Endothelial cell of umbilical vein (primary cell): ENCODE measurements around the gene PERCC1. TPM values are rescaled to one million over a fixed set of nuclear protein-coding genes. Genes with fewer than 3 reads are reported as not detected.

ENCODE experiments used
- BruUV-seq: library from RNA; stranded (reverse); fragments of 400-500 nt; replicated peaks from 2 replicates; lab custom pipeline; 2021; lab: Mats Ljungman, UMichigan
- CTCF ChIA-PET: fragments of 300-600, 350-600 bp; sonication (Branson Sonifier 250); formaldehyde crosslinking; loops from one replicate; lab custom pipeline; 2021; ENCODE audit warnings: antibody characterized with exemption, inconsistent platforms; lab: Charles Lee
- POLR2A ChIA-PET: fragments of 300-600, 350-600 bp; sonication (Branson Sonifier 250); formaldehyde crosslinking; loops from one replicate; lab custom pipeline; 2021; ENCODE audit warnings: antibody characterized with exemption, inconsistent platforms; lab: Charles Lee
- DNase-seq: peaks from one replicate; pipeline ENCODE4 v3.0.0-alpha.2; 2011; ENCODE audit warnings: low read depth, low spot score
- FAIRE-seq: peaks from 2 replicates; lab custom pipeline; 2011; peaks lifted over from hg19 to GRCh38; lab: Jason Lieb, UNC
- H2AFZ ChIP-seq: 2 replicates; pipeline ENCODE4 v1.6.0; 2012; ENCODE audit warnings: low read depth, low read length, control low read depth, inconsistent platforms
- H3K27ac ChIP-seq: 2 replicates; pipeline ENCODE4 v1.5.1; 2011; ENCODE audit warnings: low read depth, mild to moderate bottlenecking, control low read depth, low read length, moderate library complexity; ENCODE audit not compliant: insufficient read depth
- H3K27me3 ChIP-seq, 2 experiments: 2 replicates each; pipeline versions ENCODE4 v1.6.0 to v1.6.1; 2011; ENCODE audit warnings: low read length in 2 of 2, mixed read lengths in 1 of 2; ENCODE audit not compliant: control insufficient read depth in 2 of 2, insufficient read depth in 2 of 2
- H3K36me3 ChIP-seq, 2 experiments: 2 replicates in 1 of 2; 3 replicates in 1 of 2; pipeline ENCODE4 v1.5.1; 2011; ENCODE audit warnings: low read length in 2 of 2, mild to moderate bottlenecking in 1 of 2, moderate library complexity in 1 of 2; ENCODE audit not compliant: control insufficient read depth in 2 of 2, insufficient read depth in 2 of 2; ENCODE audit errors: extremely low read depth in 1 of 2
- H3K4me1 ChIP-seq: 3 replicates; pipeline ENCODE4 v1.5.1; 2011; ENCODE audit warnings: mild to moderate bottlenecking, low read length; ENCODE audit not compliant: control insufficient read depth, insufficient read depth; ENCODE audit errors: extremely low read depth
- H3K4me2 ChIP-seq: 2 replicates; pipeline ENCODE4 v1.6.1; 2011; ENCODE audit warnings: low read length, control low read depth, mixed read lengths; ENCODE audit not compliant: insufficient read depth
- H3K4me3 ChIP-seq, 3 experiments: fragments of 200-600 bp in 1 of 3; sonication (generic), shearing (Covaris generic) in 1 of 3; replicated peaks in 1 of 3; 2 replicates each; pipeline ENCODE4 v1.5.1; 2011 to 2016; ENCODE audit warnings: control low read depth in 3 of 3, low read length in 3 of 3, mild to moderate bottlenecking in 2 of 3, inconsistent platforms in 1 of 3, low read depth in 1 of 3, moderate library complexity in 1 of 3; ENCODE audit not compliant: insufficient read depth in 1 of 3
- H3K79me2 ChIP-seq: 2 replicates; pipeline ENCODE4 v1.6.0; 2012; ENCODE audit warnings: low read length, inconsistent platforms; ENCODE audit not compliant: control insufficient read depth, insufficient read depth
- H3K9ac ChIP-seq: replicated peaks from 2 replicates; pipeline ENCODE3; 2011; ENCODE audit warnings: low read length, control low read depth; ENCODE audit not compliant: insufficient read depth; ENCODE audit errors: extremely low read depth
- H3K9me1 ChIP-seq: replicated peaks from 3 replicates; pipeline ENCODE4 v1.6.0; 2011; ENCODE audit warnings: mild to moderate bottlenecking, low read length; ENCODE audit not compliant: control insufficient read depth, insufficient read depth; ENCODE audit errors: extremely low read depth
- H3K9me3 ChIP-seq: replicated peaks from 2 replicates; pipeline ENCODE4 v1.5.1; 2012; ENCODE audit warnings: low read length, inconsistent platforms; ENCODE audit not compliant: control insufficient read depth, insufficient read depth
- H4K20me1 ChIP-seq: replicated peaks from 2 replicates; pipeline ENCODE3; 2011; ENCODE audit warnings: mild to moderate bottlenecking, low read length; ENCODE audit not compliant: control insufficient read depth, insufficient read depth; ENCODE audit errors: extremely low read depth
- EZH2 ChIP-seq: IDR thresholded peaks from 2 replicates; pipeline ENCODE4 v1.6.1; 2012; ENCODE audit warnings: borderline replicate concordance, low read depth, mild to moderate bottlenecking, moderate library complexity, low read length, inconsistent platforms; ENCODE audit not compliant: severe bottlenecking
- FOS ChIP-seq: IDR thresholded peaks from 2 replicates; pipeline ENCODE4 v1.6.1; 2011; ENCODE audit warnings: mild to moderate bottlenecking, low read length, moderate library complexity, borderline replicate concordance; ENCODE audit not compliant: insufficient read depth
- GATA2 ChIP-seq: IDR thresholded peaks from 2 replicates; pipeline ENCODE4 v1.7.0; 2011; ENCODE audit warnings: low read depth, mild to moderate bottlenecking, moderate library complexity, mixed read lengths, low read length; ENCODE audit not compliant: insufficient read length, insufficient read depth
- JUN ChIP-seq: IDR thresholded peaks from 2 replicates; pipeline ENCODE4 v1.6.1; 2011; ENCODE audit warnings: borderline replicate concordance, low read depth; ENCODE audit not compliant: insufficient read length, insufficient read depth
- MYC ChIP-seq: IDR thresholded peaks from one replicate; pipeline ENCODE4 v1.6.1; 2011; ENCODE audit warnings: mild to moderate bottlenecking, low read depth, low read length
- POLR2AphosphoS5 ChIP-seq: IDR thresholded peaks from 2 replicates; pipeline ENCODE4 v1.6.1; 2012; ENCODE audit warnings: low read depth, mild to moderate bottlenecking, control low read depth, low read length, moderate library complexity; ENCODE audit not compliant: insufficient read depth
- dilution Hi-C: fragments of 300-500 bp; cut with MboI; formaldehyde crosslinking; loops from one replicate; pipeline ENCODE4 v1.15.0; 2019; ENCODE audit warnings: low sequenced_read_pairs; ENCODE audit not compliant: extremely low pct_ligation_motif_present
- intact Hi-C: fragments of 100-400 bp; cut with micrococcal nuclease; formaldehyde crosslinking; loops from one replicate; pipeline ENCODE4 v1.10.0; 2022
- polyA plus RNA-seq, 4 experiments: library from polyadenylated mRNA; depleted of rRNA in 3 of 4; stranded (reverse) in 3 of 4; unstranded in 1 of 4; fragments of >200 nt; gene quantifications; 2 replicates each; pipeline versions ENCODE4 v1.2.1 to v1.2.3, GENCODE V29; 2011 to 2012; ENCODE audit warnings: missing spikeins in 1 of 4
- total RNA-seq: library from RNA; stranded (reverse); gene quantifications from 2 replicates; pipeline ENCODE4 v1.2.3, GENCODE V29; 2021
- TF ChIP-seq, protein P1 (sequence below), 2 donors: IDR thresholded peaks; 1 replicate in 1 of 2; 2 replicates in 1 of 2; pipeline ENCODE4 v1.5.1; 2011; ENCODE audit warnings: low read length in 2 of 2, mild to moderate bottlenecking in 2 of 2, moderate library complexity in 2 of 2, control low read depth in 1 of 2, inconsistent platforms in 1 of 2, low read depth in 1 of 2; ENCODE audit not compliant: insufficient read depth in 1 of 2; ENCODE audit errors: extremely low read depth in 1 of 2
- TF ChIP-seq, protein P2 (sequence below): IDR thresholded peaks from 2 replicates; pipeline ENCODE4 v1.6.1; 2011; ENCODE audit not compliant: insufficient read depth, insufficient read length

Gene PERCC1
- total and polyA plus RNA-seq, 2 donors (not counting 3 experiments of a cell fraction or from before 2014, with no cell fraction given), result not detected

DNA sequence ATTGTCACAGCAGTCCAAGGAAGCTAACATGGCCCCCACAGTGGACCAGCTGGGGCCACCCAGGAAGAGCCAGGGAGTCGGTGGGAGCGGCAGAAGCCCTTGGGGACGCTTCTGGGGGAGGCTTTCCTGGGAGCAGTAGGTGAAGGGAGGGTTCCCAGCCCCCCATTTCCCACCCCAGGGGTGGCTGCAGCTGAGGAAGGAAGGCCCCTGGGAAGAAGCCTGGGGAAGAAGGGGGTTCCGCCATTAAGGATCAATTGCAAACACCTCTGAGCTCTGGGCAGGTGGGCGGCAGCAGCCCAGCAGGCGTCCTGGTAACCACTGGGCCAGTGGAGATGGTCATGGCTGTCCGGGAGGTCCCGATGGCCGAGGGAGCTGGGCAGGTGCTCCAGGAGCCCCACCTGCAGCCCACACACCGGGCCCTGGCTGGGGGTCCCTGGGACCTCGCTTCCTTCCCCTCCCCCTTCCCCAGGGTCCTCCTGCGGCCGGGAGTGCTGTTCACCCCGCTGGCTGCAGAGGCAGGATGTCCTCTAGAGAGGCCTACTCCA lies 592 bp upstream of the PERCC1 start:
- Histone ChIP-seq H3K27ac (no peak overlapping the region), H3K36me3 (no peaks in the 10 kb centered on the region), H3K27me3 (no peaks in the 10 kb centered on the region), H3K4me1 (no peaks in the 10 kb centered on the region), H3K79me2 (no peaks in the 10 kb centered on the region), H3K9me3 (no peaks in the 10 kb centered on the region), H3K4me2 (no peak overlapping the region), H4K20me1 (no peaks in the 10 kb centered on the region), H3K4me3 (no peak overlapping the region), H3K9ac (no peak overlapping the region), H2AFZ (no peak overlapping the region), H3K9me1 (no peaks in the 10 kb centered on the region)
- dilution Hi-C loops, result no loop called here
- no TSS peak for BruUV-seq
- intact Hi-C loops, result no loop called here
- POLR2A ChIA-PET, result no interaction called here
- DNase-seq (no peak), FAIRE-seq (no peak)
- CTCF ChIA-PET, result no interaction called here
- TF ChIP-seq MYC (no peak), EZH2 (no peak), FOS (no peak), JUN (no peak), GATA2 (no peak)

DNA sequence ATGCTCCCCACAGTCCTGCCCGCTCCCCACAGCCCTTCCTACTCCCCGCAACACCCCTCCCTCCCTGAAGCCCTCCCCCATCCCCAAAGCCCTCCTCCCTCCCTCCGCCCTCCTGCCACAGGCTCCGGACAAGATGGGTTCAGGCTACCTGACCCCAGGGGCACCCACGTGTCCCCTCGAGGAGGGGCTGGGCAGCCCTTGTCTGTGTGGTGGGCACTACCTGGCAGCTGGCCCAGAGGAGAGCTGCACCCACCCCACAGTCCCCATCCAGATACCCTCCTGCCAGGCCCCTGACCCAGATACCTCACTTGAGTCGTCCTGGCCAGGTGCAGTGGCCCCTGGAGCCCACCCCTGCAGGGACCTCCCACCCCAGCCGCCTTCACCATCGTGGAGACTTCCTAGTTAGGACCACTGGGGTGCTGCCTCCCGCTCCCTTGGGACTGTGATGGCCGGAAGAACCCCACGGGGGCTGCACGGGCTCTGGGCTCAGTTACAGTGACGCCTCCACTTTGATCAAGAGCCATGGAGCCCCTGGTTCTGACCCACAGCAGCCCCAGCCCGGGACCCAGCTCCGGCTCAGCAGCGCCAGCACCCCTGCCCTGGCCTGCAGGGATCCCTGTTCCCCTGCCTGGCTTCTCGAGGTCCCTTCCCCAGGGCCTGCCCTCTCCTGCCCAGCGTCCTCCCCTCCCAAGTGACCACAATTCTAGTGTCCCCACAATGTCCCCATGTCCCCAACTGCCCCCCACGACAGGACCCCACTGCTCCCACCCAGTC lies 806 bp downstream of the PERCC1 start:
- no peak overlapping the region for H3K4me3 ChIP-seq
- ChIA-PET CTCF (no interaction called here), POLR2A (no interaction called here)
- no TSS peak for BruUV-seq
- FAIRE-seq, result no peak
- H2AFZ ChIP-seq, result no peak overlapping the region
- no peaks in the 10 kb centered on the region for H3K4me1 ChIP-seq
- H3K27me3 ChIP-seq, result no peaks in the 10 kb centered on the region
- no peaks in the 10 kb centered on the region for H3K79me2 ChIP-seq
- no peak for DNase-seq
- H3K9ac ChIP-seq, result no peak overlapping the region
- H4K20me1 ChIP-seq, result no peaks in the 10 kb centered on the region
- dilution Hi-C loops, result no loop called here
- H3K4me2 ChIP-seq, result no peak overlapping the region
- H3K9me3 ChIP-seq, result no peaks in the 10 kb centered on the region
- no peaks in the 10 kb centered on the region for H3K9me1 ChIP-seq
- H3K36me3 ChIP-seq, result no peaks in the 10 kb centered on the region
- TF ChIP-seq JUN, result no peak
- no peak for TF ChIP-seq MYC
- TF ChIP-seq POLR2AphosphoS5, result no peak
- no peak for TF ChIP-seq EZH2
- TF ChIP-seq, protein P1, sequence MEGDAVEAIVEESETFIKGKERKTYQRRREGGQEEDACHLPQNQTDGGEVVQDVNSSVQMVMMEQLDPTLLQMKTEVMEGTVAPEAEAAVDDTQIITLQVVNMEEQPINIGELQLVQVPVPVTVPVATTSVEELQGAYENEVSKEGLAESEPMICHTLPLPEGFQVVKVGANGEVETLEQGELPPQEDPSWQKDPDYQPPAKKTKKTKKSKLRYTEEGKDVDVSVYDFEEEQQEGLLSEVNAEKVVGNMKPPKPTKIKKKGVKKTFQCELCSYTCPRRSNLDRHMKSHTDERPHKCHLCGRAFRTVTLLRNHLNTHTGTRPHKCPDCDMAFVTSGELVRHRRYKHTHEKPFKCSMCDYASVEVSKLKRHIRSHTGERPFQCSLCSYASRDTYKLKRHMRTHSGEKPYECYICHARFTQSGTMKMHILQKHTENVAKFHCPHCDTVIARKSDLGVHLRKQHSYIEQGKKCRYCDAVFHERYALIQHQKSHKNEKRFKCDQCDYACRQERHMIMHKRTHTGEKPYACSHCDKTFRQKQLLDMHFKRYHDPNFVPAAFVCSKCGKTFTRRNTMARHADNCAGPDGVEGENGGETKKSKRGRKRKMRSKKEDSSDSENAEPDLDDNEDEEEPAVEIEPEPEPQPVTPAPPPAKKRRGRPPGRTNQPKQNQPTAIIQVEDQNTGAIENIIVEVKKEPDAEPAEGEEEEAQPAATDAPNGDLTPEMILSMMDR (IDR thresholded peaks at IDR 0.05; ENCODE audit: extremely low read depth in 1 of 2, insufficient read depth in 1 of 2, low read depth in 1 of 2, low read length in 2 of 2), result no peak
- TF ChIP-seq, protein P2, sequence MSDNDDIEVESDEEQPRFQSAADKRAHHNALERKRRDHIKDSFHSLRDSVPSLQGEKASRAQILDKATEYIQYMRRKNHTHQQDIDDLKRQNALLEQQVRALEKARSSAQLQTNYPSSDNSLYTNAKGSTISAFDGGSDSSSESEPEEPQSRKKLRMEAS, result no peak
- no peak for TF ChIP-seq GATA2
- no peak overlapping the region for H3K27ac ChIP-seq
- intact Hi-C loops, result no loop called here
